Heart left ventricle (tissue), 16 donors: ENCODE data around the gene ENTREP1. TPM values are rescaled to one million over a fixed set of nuclear protein-coding genes. Genes with fewer than 3 reads are reported as not detected.

ENCODE experiments used
- ATAC-seq, 4 donors: fragments of 200-7000 bp; cut with Tn5 transposase; one replicate each; pipeline ENCODE4 v1.9.1; 2020 to 2022; ENCODE audit warnings: moderate library complexity in 4 of 4, mild to moderate bottlenecking in 3 of 4, moderate number of reproducible peaks in 1 of 4
- DNase-seq, 5 donors: peaks; one replicate each; pipeline ENCODE4 v3.0.0-alpha.2; 2020
- H3K27ac ChIP-seq, 12 donors: fragments of 200-600 bp; sonication (generic) in 4 of 12; one replicate each; pipeline versions ENCODE4 v1.5.0 to v1.8.0; 2016 to 2022; ENCODE audit warnings: mild to moderate bottlenecking in 2 of 12
- H3K27me3 ChIP-seq, 9 donors: fragments of 200-600 bp; sonication (generic) in 2 of 9; one replicate each; pipeline versions ENCODE4 v1.5.1 to v1.8.0; 2016 to 2022; ENCODE audit warnings: mild to moderate bottlenecking in 3 of 9
- H3K36me3 ChIP-seq, 9 donors: fragments of 200-600 bp; sonication (generic) in 2 of 9; one replicate each; pipeline versions ENCODE4 v1.5.0 to v1.8.0; 2018 to 2022; ENCODE audit warnings: mild to moderate bottlenecking in 2 of 9
- H3K4me1 ChIP-seq, 12 donors: fragments of 200-600 bp; sonication (generic) in 4 of 12; one replicate each; pipeline versions ENCODE4 v1.5.0 to v1.8.0; 2016 to 2022; ENCODE audit warnings: mild to moderate bottlenecking in 3 of 12
- H3K4me3 ChIP-seq, 12 donors: fragments of 200-600 bp; sonication (generic) in 4 of 12; one replicate each; pipeline versions ENCODE4 v1.5.0 to v1.8.0; 2017 to 2022; ENCODE audit warnings: mild to moderate bottlenecking in 9 of 12, moderate library complexity in 4 of 12
- H3K9me3 ChIP-seq, 12 donors: fragments of 200-600 bp; sonication (generic) in 4 of 12; one replicate each; pipeline versions ENCODE4 v1.5.0 to v1.8.0; 2016 to 2022; ENCODE audit warnings: mild to moderate bottlenecking in 1 of 12
- POLR2A ChIP-seq, 2 donors: fragments of 450-650 bp; IDR thresholded peaks; one replicate each; pipeline ENCODE4 v1.6.1; 2017; ENCODE audit warnings: antibody characterized with exemption in 2 of 2, mild to moderate bottlenecking in 2 of 2, moderate library complexity in 2 of 2
- WGBS, 4 donors: extraction: QIAGEN DNeasy Blood & Tissue Kit in 2 of 4; methylation state at CpG; one replicate each; pipeline versions ENCODE4 v1.1.5 to v1.1.7; 2013 to 2018; 5-methylcytosine and 5-hydroxymethylcytosine counted together
- intact Hi-C, 10 donors: fragments of 100-400 bp; cut with DNase I; formaldehyde crosslinking; loops; one replicate each; pipeline versions ENCODE4 v1.11.1 to v1.14.2; 2022
- polyA plus RNA-seq, 2 donors: library from polyadenylated mRNA; stranded (reverse); fragments of 200-250 nt; gene quantifications; one replicate each; pipeline ENCODE4 v1.2.3, GENCODE V29; 2013
- total RNA-seq, 9 donors: library from RNA; depleted of rRNA in 2 of 9; stranded (reverse); fragments of >200 nt in 2 of 9; fragmentation: NEBNext Ultra II Directional in 3 of 9; extraction: Animal tissue kit (Norgen Biotek cat#: 25700) in 3 of 9; gene quantifications; one replicate each; pipeline versions ENCODE4 v1.1.0 to v1.2.4, GENCODE V29; 2016 to 2023
- TF ChIP-seq, protein P1 (sequence below), 12 donors: fragments of 200-600 bp; sonication (generic) in 4 of 12; IDR thresholded peaks; one replicate each; pipeline versions ENCODE4 v1.5.0 to v1.8.0; 2018 to 2022; ENCODE audit warnings: antibody characterized with exemption in 12 of 12, mild to moderate bottlenecking in 5 of 12
- donor health status: ischemic (EF 13 %, LVEDD 7.1; RV severe dilation, severe dysfunction).
- donor health status: healthy with polysubstance abuse.
- donor health status: DM: no; HTN: yes; CAD: no.
- donor health status: DM: no; HTN: no; CAD: no.
- donor health status: ischemic (EF 25% LVEDD 6.9; RV normal size, moderate dysfunction).
- donor health status: ischemic (EF 25% LVEDD 5.7; RV mildly dilated, moderate dysfunction).
- donor health status: healthy.
- donor health status: DM: yes; HTN: yes; CAD: no.
- donor health status: ischemic (EF 35%, LVEDD 5.7; RV mildly dilated, moderate dysfunction).
- donor health status: nonischemic (EF 11% LVEDD 7.7; RV severe dilation, severe dysfunction).
- donor health status: DM: yes; HTN: yes; CAD: no.
- donor health status: PGD.
- donor health status: ischemic (EF 29% LVEDD 5.4; RV normal size, mild dysfunction).
- donor health status: nonischemic (EF 23%, LVEDD 6.1; RV moderate dilation, normal function).

The ENTREP1 gene
- total and polyA plus RNA-seq, 11 donors, result 12.6 to 29.1 (median 23.8) TPM

DNA sequence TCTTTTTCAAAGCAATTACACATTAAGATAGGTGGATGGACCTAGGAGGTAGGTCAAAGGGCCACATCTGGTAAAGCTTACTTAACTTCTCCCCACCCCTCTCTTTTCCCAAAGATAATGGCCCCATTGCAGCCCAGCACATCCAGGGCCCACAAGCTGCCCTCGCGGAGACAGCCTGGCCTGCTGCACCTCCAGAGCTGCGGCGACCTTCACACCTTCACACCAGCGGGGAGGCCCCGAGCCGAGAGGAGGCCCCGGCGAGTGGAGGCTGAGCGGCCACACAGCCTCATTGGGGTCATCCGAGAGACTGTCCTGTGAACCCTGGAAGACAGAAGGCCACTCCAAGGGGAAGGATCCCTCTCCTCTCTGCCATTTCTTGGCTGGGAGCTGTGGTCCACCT, 66.5 kb downstream of the ENTREP1 start:
- peaks cover 0 to 47% (median 23%) of the 10 kb centered on the region in 12 donors for H3K4me1 ChIP-seq
- DNase-seq, result no peak
- WGBS, 4 donors, result 86 to 100% (median 91%) methylated on average over 2 to 11 of the region's 11 CpGs
- H3K9me3 ChIP-seq, result no peaks in the 10 kb centered on the region
- H3K36me3 ChIP-seq, result peaks cover 0 to 27% (median 0%) of the 10 kb centered on the region in 9 donors
- no peaks in the 10 kb centered on the region for H3K27me3 ChIP-seq
- peak overlapping the region; percentile 58 to 88 (median 79) for H3K27ac ChIP-seq
- peak in 1 of 4 donors; percentile 5 for ATAC-seq
- H3K4me3 ChIP-seq, result no peak overlapping the region
- intact Hi-C loops, result loop anchor here in 3 of 10 donors (5.0 to 10.0 kb wide), 3 partner anchors 64 to 177 kb away; partner anchors contain the start of gene ENTREP1 (in 2 of the 3)
- TF ChIP-seq, protein P1, sequence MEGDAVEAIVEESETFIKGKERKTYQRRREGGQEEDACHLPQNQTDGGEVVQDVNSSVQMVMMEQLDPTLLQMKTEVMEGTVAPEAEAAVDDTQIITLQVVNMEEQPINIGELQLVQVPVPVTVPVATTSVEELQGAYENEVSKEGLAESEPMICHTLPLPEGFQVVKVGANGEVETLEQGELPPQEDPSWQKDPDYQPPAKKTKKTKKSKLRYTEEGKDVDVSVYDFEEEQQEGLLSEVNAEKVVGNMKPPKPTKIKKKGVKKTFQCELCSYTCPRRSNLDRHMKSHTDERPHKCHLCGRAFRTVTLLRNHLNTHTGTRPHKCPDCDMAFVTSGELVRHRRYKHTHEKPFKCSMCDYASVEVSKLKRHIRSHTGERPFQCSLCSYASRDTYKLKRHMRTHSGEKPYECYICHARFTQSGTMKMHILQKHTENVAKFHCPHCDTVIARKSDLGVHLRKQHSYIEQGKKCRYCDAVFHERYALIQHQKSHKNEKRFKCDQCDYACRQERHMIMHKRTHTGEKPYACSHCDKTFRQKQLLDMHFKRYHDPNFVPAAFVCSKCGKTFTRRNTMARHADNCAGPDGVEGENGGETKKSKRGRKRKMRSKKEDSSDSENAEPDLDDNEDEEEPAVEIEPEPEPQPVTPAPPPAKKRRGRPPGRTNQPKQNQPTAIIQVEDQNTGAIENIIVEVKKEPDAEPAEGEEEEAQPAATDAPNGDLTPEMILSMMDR (IDR thresholded peaks at IDR 0.05), result no peak
- TF ChIP-seq POLR2A (IDR thresholded peaks at IDR 0.05), result no peak

DNA sequence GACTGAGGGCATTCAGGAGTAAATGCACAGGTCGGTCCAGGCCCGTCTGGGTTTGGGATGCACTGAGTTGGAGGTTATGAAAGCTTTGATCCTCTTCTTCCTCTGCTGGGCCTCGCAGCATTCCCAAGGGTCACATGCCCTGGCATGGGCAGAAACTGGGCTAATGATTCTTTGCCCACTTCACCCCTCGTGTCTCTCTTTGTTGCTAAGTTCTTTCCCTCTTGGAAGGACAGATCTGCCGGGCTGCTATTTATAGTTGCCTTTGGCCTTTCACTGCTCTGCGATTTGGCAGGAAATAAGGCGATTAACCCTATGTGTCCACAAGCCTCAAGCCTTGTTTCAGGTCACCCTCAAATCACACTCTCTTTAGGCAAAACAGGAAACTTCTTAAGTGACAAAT, 66.9 kb downstream of the ENTREP1 start:
- H3K27ac ChIP-seq, result peak overlapping the region; percentile 58 to 88 (median 79)
- TF ChIP-seq, protein P1 (IDR thresholded peaks at IDR 0.05), result no peak
- TF ChIP-seq POLR2A (IDR thresholded peaks at IDR 0.05), result no peak
- peaks cover 0 to 45% (median 22%) of the 10 kb centered on the region in 12 donors for H3K4me1 ChIP-seq
- DNase-seq (peak in 4 of 5 donors; percentile 63 to 74 (median 72)), ATAC-seq (peak; percentile 79 to 91 (median 80))
- peaks cover 0 to 24% (median 0%) of the 10 kb centered on the region in 9 donors for H3K36me3 ChIP-seq
- H3K4me3 ChIP-seq, result no peak overlapping the region
- H3K9me3 ChIP-seq, result no peaks in the 10 kb centered on the region
- no peaks in the 10 kb centered on the region for H3K27me3 ChIP-seq
- intact Hi-C loops, result loop anchor here in 3 of 10 donors (5.0 to 10.0 kb wide), 3 partner anchors 65 to 177 kb away; partner anchors contain the start of gene ENTREP1 (in 2 of the 3)
- 11 to 24% (median 16%) methylated on average over 7 of the region's 7 CpGs for WGBS, 4 donors

DNA sequence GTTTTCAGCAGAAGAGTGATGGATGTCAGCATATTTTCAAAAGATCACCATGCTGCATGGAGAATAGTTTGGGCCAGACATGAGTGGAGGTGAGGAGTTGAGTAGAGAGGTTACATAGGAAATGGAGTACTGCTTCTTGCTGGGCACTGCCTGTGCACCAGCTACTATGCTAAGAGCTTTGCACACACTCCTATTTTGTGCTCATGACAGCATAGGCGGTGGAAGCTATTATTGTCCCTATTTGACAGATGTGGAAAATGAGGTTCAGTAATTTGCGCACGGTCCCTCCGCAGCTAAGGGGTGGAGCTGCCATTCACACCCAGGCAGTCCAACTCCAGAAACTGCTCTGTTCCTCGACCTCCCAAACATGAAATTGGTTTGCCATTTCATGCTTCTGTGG, 67.8 kb downstream of the ENTREP1 start:
- Histone ChIP-seq H3K27me3 (no peaks in the 10 kb centered on the region), H3K4me1 (peaks cover 0 to 40% (median 24%) of the 10 kb centered on the region in 12 donors), H3K4me3 (no peak overlapping the region), H3K36me3 (peaks cover 0 to 17% (median 0%) of the 10 kb centered on the region in 9 donors), H3K9me3 (no peaks in the 10 kb centered on the region), H3K27ac (peak overlapping the region; percentile 58 to 88 (median 79))
- WGBS, 4 donors, result 61 to 72% (median 70%) methylated on average over 5 of the region's 5 CpGs
- DNase-seq (peak in 1 of 5 donors; percentile 38), ATAC-seq (peak; percentile 13 to 51 (median 24))
- intact Hi-C loops, result loop anchor here in 3 of 10 donors (5.0 to 10.0 kb wide), 3 partner anchors 66 to 178 kb away; partner anchors contain the start of gene ENTREP1 (in 2 of the 3)
- TF ChIP-seq, protein P1 (IDR thresholded peaks at IDR 0.05), result no peak
- TF ChIP-seq POLR2A (IDR thresholded peaks at IDR 0.05), result no peak

DNA sequence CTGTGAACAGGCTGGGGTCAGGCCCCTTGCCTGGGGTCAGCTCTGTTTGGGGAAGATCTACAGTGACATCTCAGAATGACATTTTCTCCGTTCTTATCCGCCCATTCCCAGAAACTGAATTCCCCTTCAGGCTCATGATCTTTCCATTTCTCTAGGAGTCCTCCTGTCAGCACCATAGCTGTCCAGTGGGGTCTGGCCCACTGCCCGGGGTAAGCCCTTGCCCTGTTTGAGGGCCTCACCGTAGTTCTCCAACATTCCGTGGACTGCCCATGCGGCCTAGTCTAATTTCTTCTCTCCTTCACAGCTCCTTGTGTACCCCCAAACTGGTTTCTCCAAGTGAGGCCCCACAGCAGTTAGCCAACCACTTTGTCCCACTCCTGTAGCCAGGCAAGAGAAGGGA, 68.4 kb downstream of the ENTREP1 start:
- H3K4me3 ChIP-seq, result no peak overlapping the region
- H3K36me3 ChIP-seq, result peaks cover 0 to 11% (median 0%) of the 10 kb centered on the region in 9 donors
- DNase-seq (peak in 4 of 5 donors; percentile 39 to 68 (median 58)), ATAC-seq (peak; percentile 27 to 53 (median 45))
- WGBS, 4 donors, result 45 to 83% (median 58%) methylated on average over 6 of the region's 6 CpGs
- peaks cover 0 to 44% (median 26%) of the 10 kb centered on the region in 12 donors for H3K4me1 ChIP-seq
- H3K27ac ChIP-seq, result peak overlapping the region in 11 of 12 donors; percentile 58 to 88 (median 80)
- no peaks in the 10 kb centered on the region for H3K27me3 ChIP-seq
- H3K9me3 ChIP-seq, result no peaks in the 10 kb centered on the region
- intact Hi-C loops, result loop anchor here in 3 of 10 donors (5.0 to 10.0 kb wide), 3 partner anchors 66 to 179 kb away; partner anchors contain the start of gene ENTREP1 (in 2 of the 3)
- TF ChIP-seq, protein P1 (IDR thresholded peaks at IDR 0.05), result no peak
- TF ChIP-seq POLR2A (IDR thresholded peaks at IDR 0.05), result no peak
